GM13977 (cell line): ENCODE results near the gene SRSF3.
"Not testable (repeated sequence)": the region's sequence is repeated elsewhere in the genome, so short reads cannot be mapped to it uniquely, and the experiment has no call there.

Experiments used
- DNase-seq: peaks from one replicate; pipeline ENCODE4 v3.0.0; 2012; ENCODE audit warnings: low spot score
- CTCF ChIP-seq: IDR thresholded peaks from 2 replicates; pipeline ENCODE4 v1.5.1; 2012; ENCODE audit warnings: mild to moderate bottlenecking, control low read depth; ENCODE audit not compliant: insufficient read depth; ENCODE audit errors: extremely low read depth, missing control alignments
- in situ Hi-C: fragments of 300-500 bp; cut with MboI; formaldehyde crosslinking; loops from one replicate; pipeline ENCODE4 v1.12.0; 2022; ENCODE audit warnings: low sequenced_read_pairs, low pct_unique_long_range_greater_than_20kb, mixed read lengths, inconsistent platforms; ENCODE audit not compliant: unreplicated experiment

Gene SRSF3

GRCh38 chr6:36563928-36564284 is 30.3 kb upstream of the SRSF3 start:
- in situ Hi-C loops: no loop called here
- no peak for TF ChIP-seq CTCF

GRCh38 chr6:36566418-36566905 is 27.7 kb upstream of the SRSF3 start:
- no peak for TF ChIP-seq CTCF
- in situ Hi-C loops: no loop called here
- no peak for DNase-seq

More at GRCh38 chr6:36563928-36564284, 30.3 kb upstream of the SRSF3 start:
- DNase-seq: no peak

GRCh38 chr6:36570264-36570663 is 23.9 kb upstream of the SRSF3 start:
- TF ChIP-seq CTCF: no peak
- in situ Hi-C loops: no loop called here
- DNase-seq: no peak

GRCh38 chr6:36571122-36572043 is 22.8 kb upstream of the SRSF3 start:
- DNase-seq: no peak
- TF ChIP-seq CTCF: no peak
- in situ Hi-C loops: no loop called here

GRCh38 chr6:36572353-36573311 is 21.5 kb upstream of the SRSF3 start:
- in situ Hi-C loops: not testable (repeated sequence)

GRCh38 chr6:36574679-36575078 is 19.5 kb upstream of the SRSF3 start:
- no peak for TF ChIP-seq CTCF
- in situ Hi-C loops: no loop called here
- no peak for DNase-seq

More at GRCh38 chr6:36572353-36573311, 21.5 kb upstream of the SRSF3 start:
- DNase-seq: not testable (repeated sequence)
